GM18870 (cell line): ENCODE measurements around the gene ADORA2A.

ENCODE experiments used
- ATAC-seq: cut with Tn5 transposase; IDR thresholded peaks from one replicate; pipeline ENCODE4 v1.9.1; 2021; ENCODE audit warnings: moderate library complexity; ENCODE audit not compliant: unreplicated experiment

The ADORA2A gene

GRCh38 chr22:24445481-24446259, 18.3 kb downstream of the ADORA2A start:
- ATAC-seq: no peak

GRCh38 chr22:24446260-24446611, 18.8 kb downstream of the ADORA2A start:
- no peak for ATAC-seq

DNA sequence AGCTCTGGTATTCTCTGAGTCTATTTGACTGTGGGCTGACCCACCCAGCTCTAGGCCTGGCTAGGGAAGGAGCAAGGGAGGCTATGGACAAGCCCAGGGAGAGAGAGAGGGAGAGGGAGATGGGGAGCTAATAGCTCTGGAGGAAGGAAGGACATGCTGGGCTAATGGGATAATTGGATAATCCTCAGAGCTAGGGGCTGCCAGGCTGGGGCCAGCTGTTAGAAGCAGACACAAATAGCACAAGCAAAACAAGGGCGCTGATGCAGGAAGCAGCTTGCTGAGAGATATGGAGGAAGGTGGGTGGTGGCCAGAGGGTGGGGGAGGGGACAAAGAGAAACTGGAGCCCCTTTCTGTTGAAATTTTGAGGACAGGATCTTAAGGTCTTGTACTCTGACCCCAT, 23.2 kb downstream of the ADORA2A start:
- no peak for ATAC-seq

DNA sequence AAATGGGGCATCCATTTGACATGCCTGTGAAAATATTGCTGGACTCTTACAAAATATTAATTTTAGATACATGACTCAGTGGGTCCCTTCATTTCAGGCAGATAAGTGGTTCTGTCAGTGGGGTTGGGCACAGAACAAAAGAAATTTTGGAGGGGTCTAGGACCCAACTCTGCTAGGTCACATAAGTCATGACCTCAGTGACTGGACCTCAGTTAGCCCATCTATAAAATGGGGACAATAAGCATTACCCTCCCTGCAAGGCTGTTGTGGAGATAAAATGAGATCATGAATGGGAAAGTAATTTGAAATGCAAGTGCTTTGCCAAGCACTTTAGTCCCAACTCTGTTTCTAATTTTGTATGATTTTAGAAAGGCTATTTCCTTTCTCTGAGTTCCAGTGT, 23.8 kb downstream of the ADORA2A start:
- no peak for ATAC-seq

- ATAC-seq: no peak
These were observed 26.5 kb downstream of the ADORA2A start for GRCh38 chr22:24453853-24454252.

DNA sequence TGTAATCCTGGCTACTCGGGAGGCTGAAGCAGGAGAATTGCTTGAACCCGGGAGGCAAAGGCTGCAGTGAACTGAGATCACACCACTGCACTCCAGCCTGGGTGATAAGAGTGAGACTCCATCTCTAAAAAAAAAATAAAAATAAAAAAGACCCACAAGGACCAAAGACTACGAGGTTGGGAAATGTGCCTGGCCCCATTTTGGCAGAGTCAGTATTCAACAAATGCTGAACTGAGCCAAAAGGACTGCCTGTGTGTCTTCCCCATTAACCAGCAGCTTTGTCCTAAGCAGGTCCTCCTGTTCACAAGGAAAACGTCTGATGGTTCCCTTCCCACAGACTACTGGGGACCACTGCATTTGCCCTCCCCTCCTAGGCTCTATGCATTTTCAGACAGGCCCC, 27.6 kb downstream of the ADORA2A start:
- ATAC-seq: no peak

- no peak for ATAC-seq
These were observed 28.5 kb downstream of the ADORA2A start for GRCh38 chr22:24455751-24456426.

GRCh38 chr22:24457894-24458420, 30.6 kb downstream of the ADORA2A start:
- ATAC-seq: no peak

DNA sequence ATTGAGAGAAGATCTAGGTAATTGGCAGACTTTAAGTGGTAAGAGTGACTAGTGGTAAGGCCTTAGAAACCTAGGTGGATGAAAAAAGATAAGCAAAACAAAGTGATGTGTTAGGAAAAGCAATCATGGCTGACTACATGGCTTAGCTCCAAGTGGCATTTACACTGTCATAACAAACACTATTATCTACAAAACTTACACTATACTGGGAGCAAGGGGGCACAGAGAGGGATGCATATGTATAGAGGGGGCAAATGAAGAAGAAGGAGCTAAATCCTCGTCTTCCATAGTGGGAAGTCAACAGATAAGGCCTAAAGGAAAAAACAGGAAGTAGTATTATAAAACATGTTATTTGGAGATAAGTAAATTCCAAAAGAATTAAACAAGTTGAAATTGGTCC, 32.5 kb downstream of the ADORA2A start:
- ATAC-seq: no peak

DNA sequence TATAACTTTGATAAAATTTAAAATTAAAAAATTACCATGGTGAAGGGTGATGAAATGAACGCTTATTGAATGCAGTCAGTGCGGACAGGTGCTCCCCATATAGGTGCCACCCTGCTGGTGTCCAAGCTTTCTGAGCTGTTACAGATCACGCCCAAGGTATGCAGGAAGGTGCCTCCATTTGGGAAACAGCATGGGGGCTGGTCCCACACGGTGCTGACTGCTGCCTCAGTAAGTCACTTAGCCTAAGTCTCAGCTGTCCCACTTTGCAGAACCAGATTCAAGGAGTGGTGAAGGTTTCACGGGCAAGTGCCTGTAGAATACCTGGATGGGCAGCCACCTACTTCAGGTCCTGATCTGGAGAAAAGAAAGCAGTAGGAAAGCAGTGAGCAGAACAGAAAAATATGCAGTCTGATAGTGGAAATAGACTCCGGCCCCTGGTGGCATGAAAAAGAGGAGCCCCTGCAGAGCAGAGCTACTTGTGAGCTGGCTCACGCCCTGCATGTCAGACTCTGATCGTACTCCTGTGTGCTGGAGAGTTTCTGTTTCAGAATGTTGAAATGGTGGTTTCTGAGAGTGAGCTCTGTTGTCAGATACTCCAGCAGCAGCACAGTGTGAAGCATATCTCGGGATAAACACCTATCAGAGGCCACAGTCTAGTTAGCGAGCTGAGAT, 33.2 kb downstream of the ADORA2A start:
- ATAC-seq: no peak

DNA sequence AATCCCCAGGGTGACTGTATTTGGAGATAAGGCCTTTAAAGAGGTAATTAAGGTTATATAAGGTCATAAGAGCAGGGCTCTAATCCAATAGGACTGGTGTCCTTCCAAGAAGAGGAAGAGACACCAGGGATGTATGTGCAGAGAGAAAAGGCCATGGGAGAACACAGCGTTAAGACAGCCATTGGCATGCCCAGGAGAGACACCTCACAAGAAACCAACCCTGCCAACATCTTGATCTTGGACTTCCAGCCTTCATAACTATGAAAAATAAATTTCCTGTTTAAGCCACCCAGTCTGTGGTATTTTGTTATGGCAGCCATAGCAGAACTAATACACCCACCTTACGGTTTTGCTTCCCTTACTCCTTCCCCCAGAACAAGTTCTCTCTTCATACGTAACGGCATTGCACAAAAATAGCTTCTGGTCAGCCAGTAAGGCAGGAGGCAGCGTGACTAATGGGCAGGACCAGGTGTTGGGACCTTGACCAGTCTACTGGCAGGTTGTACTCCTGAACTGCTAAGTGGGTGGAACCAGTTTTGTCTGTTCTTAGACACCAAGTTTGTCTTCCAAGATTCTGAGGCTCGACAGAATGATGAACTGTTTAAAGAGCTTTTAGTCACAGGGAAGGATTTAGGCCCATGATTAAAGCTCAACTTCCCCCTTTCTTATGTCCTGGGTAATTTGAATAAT, 35.8 kb downstream of the ADORA2A start:
- ATAC-seq: no peak

GRCh38 chr22:24465566-24465965, 38.2 kb downstream of the ADORA2A start:
- ATAC-seq: no peak

GRCh38 chr22:24465975-24466374, 38.6 kb downstream of the ADORA2A start:
- ATAC-seq: no peak

- ATAC-seq: no peak
These were observed 39.4 kb downstream of the ADORA2A start for GRCh38 chr22:24466716-24467328.

DNA sequence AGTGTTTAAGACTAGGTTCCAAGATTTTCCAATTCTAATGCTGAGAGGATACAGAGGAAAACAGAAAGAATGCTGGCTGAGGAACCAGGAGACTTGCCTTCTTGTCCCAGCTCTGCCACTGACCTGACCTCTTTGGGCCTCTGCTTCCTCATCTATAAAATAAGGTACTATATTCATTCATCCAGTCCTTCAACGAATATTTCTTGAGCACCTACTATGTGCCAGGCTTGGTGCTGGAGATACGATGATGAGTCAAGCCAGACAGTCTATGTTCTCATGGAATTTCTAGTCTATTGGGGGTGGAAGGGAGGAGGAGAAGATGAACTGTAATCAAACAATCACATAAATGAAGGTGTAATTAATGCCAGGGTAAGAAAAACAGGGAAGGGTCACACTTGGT, 39.9 kb downstream of the ADORA2A start:
- no peak for ATAC-seq

DNA sequence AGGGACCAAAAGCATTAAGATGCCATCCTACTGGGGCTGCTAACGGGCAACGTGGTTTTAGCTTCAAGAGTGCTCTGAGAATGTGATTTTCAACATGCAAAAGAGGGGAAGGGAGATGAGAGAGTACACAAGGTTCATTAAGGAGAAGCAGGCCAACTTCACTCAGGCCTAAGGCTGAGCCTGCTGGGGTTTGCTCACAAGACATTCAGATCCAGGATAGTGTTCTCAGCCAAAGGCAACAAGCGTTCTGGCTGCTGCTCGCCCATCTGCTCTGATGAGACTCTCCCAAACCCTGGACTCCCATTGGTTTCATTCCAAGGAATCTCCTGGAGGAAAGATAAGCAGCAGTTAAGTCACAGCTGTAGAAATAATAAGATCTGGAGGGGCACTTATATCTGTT, 44.2 kb downstream of the ADORA2A start:
- ATAC-seq: no peak

GRCh38 chr22:24473284-24473683, 45.9 kb downstream of the ADORA2A start:
- ATAC-seq: no peak

- ATAC-seq: no peak
These were observed 46.8 kb downstream of the ADORA2A start for GRCh38 chr22:24474221-24474620.

- ATAC-seq: no peak
These were observed 47.4 kb downstream of the ADORA2A start for GRCh38 chr22:24474649-24475255.

DNA sequence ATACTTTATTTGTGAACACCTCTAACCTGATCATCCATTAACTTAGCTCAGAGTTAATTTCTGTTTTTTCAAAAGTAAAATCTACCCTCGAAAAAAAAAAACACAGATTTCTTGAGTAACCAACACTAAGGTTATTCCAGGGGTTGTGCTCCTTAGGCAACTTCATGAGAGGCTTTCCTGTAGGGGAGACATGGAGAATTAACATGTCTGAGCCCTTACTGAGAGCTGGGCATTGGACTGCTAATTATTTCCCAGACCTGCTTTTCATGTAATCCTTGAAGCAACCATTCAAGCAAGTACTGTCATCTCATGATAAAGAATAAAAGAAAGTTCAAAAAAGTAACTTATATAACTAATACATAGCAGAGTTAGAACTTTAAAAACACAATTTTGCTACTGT, 54.2 kb downstream of the ADORA2A start:
- no peak for ATAC-seq
